Superior temporal gyrus (tissue), 1 donor: ENCODE data around the gene MSI2.
A peak's percentile ranks its signal among the peaks of the same experiment; 100 is the strongest.

Experiments used
- DNase-seq: peaks from one replicate; pipeline ENCODE4 v3.0.0-alpha.2; 2016; ENCODE audit errors: extremely low spot score

The MSI2 gene

DNA sequence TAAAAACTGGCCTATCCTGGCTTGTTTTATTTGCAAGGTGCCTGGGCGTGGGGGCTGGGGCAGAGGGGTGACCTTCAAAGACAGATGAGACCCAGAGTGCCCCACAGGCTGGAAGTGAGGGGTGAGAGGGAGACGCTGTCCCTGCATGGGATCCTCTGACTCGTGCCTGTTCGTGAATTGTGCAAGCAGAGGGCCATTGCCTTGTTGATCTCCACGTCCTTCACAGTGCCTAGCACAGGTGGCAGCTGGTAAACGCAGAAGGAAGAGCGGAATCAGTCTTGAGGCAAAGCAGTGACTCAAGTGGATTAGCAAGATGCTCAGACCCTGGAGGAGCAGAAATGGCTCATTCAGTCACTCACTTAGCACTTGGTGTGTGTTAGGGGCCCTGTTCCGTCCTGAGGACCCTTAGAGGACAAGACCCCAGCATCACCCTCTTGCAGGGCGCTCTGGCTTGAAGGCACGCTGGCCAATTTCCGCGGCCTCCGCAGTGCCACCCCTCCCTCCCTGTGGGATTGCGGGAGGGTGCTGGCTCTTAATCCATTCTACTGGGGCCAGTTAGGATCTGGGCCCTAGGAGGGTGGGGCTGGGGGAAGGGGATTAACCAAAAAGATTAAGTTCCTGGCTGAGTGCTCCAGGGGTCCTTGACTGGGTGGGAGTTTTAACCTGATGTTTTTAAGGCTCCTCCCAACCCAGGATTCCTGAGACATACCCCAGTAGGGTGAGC lies 337.6 kb downstream of the MSI2 start:
- no peak for DNase-seq

DNA sequence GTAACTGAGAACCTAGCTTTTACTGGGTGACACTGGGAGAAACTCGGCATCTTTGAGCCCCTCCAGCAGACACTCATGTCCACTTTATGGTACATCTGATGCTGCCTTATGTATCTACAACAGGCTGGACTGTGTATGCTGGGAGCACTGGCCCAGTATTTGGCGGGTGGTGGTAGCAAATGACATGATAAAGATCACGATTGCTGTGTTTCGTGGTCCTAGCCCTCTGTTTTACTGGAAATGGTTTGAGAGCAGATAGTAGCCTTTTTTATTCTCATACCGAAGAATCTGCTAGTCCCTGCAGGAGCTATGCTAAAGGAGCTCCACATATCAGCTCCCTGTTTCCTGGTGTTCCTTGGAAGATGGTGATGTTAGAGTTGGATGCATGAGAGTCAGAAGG lies 338.4 kb downstream of the MSI2 start:
- DNase-seq = no peak

DNA sequence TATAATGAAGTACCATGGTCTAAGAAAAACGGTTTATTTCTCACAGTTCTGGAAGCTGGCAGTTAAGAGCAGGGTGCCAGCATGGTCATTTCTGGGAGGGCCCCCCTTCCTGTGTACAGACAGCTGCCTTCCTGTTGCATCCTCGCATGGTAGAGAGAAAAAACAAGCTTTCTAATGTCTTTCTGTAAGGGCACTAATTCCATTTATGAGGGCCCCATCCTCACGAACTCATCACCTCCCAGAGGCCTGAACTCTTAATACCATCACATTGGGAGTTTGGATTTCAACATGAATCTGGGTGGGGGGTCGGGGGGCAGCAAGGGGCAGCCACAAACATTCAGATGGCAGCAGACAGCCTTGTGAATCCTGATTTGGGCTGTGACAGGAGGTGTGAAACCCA lies 339.1 kb downstream of the MSI2 start:
- DNase-seq = no peak

DNA sequence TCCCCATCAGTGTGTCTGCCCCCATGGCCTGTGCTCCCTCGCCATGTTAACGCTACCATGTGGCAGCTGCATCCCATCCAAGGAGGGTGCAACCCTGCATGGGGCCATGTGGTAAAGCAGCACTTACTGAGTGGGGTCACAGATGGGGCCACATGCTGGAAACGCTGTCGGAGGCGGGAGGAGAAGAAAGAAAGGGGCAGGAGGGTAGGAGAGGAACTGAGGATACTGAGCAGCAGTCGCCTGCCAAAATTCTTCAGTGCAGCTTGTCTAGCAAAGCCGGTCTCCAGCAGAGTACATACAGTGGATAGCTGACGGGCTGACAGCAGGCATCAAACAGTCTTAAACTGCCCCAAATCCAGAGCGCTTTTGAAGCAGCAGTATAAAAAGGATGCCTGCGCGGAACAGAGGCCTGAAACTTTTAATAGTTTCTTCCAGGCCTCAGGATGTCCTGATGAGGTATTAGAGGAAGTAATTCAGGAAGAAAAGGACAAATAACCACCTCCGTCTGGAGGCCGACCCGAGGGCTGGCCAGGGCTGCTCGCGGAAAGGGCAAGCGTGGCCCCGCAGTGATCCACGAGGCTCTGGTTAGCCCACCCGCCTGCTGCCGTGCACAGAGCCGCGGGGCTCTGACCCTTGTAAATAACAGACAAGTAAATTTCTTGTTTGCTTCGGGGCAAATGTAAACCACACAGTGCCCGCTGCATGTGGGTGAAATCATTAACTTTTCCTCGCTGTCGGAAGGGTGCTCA lies 339.8 kb downstream of the MSI2 start:
- no peak for DNase-seq

DNA sequence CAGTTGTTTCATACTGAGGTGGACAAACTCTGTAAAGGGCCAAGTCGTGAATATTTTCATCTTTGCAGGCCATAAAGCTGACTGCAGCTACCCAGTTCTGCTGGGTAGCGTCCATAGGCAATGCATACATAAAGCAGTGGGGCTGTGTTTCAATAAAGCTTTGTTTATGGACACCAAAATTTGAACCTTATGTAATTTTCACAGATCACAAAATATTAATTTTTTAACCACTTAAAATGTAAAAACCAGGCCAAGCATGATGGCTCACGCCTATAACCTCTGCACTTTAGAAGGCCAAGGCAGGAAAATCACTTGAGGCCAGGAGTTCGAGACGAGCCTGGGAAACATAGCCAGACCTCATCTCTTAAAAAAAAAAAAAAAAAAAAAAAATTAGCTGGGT lies 340.8 kb downstream of the MSI2 start:
- no peak for DNase-seq

DNA sequence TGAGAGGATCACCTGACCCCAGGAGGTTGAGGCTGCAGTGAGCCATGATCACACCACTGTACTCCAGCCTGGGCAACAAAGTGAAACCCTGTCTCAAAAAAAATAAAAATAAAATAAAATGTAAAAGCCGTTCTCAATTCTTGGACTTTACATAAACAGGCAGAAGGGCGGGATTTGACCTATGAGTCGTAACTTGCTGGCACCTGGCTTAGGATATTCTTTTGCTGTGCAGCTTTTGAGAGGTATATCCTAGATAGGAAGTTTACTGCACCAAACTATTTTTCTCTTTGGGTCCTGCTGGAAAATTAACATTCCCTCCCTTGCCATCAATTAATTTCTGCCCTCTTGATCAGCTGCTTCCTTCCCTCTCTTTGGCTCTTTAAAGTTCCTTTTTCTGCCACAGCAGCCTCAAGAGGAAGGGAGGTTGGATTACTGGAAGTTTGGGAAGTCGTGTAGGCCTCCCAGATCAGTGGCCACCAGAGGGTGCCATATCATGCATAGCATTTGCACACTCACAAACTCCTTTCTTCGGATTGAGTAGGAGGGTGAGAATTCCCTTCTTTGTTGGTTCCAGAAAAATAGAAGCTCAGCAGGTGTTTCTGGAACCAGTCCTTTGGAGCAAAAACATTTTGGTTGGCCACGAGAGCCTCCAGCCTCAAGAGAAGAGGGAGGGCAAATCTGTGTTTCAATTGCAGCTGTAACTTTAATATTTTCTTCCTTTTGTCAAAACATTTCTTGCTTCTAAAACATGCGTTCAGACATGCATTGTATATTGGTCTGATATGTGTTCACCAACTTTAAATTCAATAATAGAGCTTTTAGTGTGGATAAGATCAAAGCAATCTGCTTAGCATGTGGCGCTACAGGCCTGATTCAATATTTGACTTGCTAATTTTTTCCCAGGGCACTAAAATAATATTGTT lies 341.5 kb downstream of the MSI2 start:
- DNase-seq = peak; percentile 93

DNA sequence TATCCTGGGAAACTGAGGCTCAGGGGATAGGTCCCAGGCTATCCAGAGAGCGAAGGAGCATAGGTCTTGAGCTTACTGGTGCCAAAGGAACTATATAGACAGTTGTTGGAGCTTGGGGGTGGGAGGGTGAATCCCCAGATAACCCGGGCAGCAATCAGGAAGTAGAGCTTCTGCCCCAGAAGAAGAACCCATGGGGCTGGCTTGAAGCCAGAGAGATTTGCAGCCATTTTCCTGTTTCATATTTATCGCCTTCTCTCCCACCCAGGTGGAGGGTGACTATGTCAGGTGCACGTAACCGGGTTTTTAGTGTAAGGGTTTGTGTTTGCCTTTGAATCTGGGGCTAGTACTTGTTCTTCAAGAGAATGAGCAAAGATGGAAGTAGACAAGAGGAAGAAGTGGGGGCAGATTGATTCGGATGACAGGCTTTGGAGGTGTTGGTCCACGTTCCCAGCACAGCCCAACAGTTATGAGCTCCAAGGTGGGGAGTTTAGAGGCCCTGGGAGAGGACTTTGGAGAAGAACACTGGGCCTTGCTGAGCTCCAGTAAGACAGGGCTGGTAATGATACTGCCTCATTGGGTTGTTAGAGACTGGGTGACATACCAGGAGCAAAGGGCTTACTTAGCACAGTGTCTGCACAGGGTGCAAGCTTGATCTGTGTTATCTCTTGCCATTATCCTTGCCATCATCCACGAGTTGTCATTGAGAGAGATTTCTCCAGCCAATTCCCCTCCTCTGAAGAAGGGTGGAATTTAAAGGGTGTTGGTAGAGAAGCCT lies 343.1 kb downstream of the MSI2 start:
- no peak for DNase-seq

DNA sequence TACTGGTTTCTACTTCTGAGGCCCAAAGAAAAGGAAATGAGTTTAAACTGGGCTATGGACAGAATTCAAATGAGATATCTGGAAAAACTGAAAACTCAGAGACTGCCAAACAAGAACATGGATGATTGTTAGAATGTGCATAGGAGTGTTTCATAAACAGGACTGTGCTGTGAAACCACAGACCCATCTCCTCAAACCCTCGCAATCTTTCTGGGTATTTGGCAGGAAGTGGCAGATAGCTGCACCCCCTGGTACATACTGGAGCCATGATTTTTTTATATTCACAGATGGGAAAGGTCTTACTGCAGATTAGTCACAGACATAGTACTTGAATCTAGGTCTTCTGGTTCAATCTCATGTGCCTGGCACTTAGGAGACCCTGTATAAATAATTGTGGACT lies 343.8 kb downstream of the MSI2 start:
- no peak for DNase-seq

DNA sequence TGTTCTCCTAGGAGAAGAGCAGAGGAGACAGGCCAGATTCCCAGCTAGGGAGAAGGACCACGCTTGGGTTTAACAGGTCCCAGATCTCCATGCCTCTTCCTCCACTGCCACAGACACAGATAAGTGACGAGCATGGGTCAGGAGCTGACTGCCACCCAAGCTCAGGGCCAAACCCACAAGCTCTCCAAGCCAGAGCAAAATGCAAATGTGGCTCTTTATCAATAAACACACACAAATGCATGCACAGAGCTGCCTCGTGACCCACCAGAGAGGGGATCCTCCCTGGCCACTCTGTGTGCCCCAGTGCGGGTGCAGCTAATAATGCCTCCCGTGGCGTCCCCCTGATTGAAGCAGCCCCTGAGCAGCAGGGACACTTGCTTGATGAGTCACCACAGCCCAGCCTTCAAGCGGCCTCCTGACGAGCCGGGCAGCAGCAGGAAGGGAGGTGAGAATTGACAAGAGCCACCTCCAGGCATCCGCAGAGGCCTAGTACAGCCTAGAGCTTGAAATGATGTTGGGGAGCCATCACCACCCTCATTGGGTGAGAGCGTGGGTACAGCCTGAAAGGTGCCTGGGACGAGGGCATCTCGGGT lies 344.9 kb downstream of the MSI2 start:
- DNase-seq = no peak

DNA sequence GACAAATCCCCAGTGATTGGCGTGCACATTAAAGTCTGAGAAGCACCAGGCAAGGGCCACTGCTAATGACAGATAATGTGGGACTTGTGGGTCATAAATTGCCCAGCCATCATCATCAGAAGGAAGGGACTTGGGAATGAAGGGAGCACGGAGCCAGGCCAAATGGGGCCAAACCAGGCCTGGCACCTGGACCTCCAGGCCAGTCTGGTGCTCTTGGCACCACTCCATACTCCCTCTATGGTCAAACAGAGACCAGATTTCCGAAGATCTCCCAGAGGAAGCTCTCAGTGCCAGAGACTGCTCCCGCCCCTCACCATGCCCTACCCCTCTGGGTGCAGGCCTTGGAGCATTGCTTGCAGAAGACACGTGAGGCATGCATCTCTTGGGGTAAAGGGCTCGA lies 346.6 kb downstream of the MSI2 start:
- DNase-seq = no peak

DNA sequence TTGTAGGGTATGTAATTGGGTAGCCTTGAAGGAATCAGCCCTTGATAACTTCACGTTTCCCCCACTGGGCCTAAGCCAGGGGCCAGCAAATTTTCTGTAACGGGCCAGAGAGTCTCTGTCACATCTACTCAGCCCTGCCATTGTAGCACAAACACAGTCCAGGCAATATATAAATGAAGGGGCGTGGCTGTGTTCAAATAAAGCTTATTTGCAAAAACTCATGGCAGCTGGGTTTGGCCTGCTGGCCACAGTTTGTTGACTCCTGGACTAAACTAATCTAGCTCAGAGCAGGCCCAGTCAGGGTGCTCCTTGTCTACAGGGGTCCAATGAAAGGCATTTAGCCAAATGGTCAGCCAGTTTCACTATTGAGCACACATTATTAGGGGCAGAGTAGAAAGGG lies 347.2 kb downstream of the MSI2 start:
- DNase-seq = no peak

DNA sequence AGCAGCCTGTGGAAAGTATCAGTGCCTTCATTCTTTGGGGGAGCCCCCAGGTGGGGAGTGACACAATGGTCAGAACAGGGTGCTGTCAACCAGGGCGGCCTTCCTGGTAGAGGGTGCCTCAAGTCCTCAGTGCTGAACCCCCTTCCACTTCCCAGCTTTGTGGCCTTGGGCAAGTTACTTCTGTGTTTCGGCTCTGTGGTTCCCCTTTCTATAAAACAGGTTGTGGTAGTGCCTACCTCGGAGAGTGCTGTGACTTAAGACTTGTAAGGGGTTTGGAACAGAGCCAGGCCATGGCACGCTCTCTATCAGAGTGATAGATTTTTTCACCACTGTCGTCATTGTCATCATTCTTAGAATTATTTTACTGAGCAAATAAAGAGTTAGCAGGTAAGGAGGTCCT lies 347.7 kb downstream of the MSI2 start:
- DNase-seq = no peak

DNA sequence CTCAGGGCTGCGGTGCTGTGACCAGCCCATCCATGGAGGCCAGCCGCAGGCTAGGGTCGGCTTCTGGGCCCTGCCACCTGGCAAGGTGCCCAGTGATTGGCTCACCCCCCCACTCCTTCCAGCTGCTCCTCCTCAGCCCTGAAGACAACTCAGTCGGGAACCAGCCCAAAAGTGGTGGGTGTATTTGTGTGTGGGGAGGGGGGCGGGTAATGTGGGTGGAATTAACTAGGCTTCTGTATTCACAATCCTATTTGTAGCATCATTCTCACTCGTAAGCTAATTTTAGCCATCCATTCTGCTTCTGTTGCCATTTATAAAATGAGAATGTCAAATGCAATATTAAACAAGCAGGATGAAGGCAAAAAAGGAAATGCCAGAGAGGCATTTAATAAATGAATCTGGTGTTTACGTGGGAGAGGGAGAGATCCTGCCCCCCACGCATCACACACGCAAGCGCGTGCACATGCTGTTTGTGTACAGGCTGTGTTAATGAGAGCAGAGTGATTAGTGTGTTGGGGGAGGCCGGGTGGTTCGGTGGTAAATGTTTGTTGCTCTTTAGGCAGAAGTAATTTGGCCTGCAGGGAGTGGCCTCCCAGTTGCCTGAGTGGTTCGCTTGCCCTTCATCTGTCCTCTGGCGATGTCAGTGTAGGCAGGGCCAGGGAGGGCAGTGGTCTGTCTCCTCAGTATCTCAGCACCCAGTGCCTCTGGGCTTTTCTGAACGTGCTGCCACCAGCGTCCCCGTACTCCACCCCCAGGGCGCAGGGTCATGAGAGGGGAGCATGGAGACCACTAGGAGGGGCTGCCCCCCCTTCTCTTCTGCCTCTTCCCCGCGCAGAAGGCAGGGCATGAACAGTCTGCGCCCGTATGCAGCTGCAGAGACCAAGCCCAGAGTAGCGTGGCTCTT lies 348.7 kb downstream of the MSI2 start:
- peak; percentile 44 for DNase-seq

DNA sequence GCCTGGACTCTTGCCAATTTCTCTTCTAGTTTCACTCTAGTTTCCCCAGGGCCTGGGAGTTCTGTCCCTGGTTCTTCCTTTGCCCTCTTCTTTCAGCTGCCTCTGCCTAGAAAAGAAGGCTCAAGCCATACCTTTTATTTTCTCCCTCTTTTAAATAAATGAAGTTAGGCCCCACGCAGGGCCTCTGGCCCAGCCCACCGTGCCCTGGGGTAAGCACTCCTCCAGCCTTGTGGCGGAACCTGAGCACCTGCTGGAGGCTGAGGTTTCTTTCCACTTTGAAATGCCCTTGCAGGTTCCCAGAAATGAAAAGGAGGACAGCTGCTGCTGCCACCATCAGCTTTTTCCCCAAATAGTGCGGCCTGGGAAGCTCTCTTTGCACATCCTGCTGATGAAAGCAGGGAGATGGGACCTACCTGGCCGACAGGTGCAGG lies 349.4 kb downstream of the MSI2 start:
- DNase-seq = peak; percentile 82

DNA sequence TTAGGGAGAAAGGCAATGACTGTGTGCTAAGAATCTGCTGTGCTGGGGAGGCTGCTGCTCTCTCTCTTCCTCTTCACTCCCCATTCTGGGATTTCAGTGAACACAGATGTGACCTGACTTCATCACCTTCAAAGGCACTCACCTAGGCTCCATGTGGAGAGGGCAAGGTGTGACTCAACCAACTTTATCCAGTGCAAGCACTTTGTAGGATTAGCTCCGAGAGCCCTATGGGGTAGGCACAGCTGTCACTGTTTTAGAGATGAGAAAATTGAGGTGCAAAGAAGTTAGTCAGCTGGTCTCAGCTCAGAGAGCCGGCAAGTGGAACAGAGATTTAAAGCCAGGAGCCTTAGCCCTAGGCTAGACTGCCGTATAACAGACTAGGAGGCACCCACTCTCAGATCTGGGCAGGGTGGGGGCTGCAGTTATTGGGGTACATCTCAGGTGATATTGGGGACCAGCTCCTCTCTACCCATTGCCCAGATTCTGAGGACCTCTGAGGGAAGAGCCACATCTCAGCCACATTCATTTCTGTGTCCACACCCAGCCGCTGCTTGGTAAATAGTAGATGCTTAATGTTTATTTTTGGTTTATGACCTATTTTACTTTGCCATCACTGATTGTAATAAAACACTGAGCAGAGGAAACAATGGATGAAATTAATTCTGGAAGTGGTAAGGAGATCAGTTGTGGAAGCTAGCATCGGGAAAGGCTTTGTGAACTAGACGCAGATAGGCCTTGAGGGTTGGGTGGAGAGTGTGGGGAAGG lies 350.0 kb downstream of the MSI2 start:
- no peak for DNase-seq

DNA sequence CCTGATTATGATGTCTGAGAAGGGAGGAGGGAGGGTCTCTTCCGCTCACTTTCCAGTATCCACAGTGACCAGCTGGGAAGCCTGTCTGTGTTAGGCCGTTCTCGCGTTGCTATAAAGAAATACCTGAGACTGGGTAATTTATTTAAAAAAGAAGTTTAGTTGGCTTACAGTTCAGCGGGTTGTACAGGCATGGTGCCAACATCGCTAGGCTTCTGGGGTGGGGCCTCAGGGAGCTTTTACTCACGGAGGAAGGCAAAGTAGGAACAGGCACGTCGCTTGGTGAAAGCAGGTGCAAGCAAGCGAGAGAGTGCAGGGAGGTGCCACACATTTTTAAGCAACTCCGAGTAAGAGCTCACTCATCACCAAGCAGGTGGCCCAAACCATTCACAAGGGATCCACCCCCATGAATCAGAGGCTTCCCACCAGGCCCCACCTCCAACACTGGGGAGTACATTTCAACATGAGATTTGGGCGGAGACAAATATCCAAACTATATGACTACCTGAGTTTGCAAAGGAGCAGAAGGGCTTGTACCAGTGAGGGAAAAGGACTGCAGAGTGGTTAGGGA lies 351.3 kb downstream of the MSI2 start:
- no peak for DNase-seq

DNA sequence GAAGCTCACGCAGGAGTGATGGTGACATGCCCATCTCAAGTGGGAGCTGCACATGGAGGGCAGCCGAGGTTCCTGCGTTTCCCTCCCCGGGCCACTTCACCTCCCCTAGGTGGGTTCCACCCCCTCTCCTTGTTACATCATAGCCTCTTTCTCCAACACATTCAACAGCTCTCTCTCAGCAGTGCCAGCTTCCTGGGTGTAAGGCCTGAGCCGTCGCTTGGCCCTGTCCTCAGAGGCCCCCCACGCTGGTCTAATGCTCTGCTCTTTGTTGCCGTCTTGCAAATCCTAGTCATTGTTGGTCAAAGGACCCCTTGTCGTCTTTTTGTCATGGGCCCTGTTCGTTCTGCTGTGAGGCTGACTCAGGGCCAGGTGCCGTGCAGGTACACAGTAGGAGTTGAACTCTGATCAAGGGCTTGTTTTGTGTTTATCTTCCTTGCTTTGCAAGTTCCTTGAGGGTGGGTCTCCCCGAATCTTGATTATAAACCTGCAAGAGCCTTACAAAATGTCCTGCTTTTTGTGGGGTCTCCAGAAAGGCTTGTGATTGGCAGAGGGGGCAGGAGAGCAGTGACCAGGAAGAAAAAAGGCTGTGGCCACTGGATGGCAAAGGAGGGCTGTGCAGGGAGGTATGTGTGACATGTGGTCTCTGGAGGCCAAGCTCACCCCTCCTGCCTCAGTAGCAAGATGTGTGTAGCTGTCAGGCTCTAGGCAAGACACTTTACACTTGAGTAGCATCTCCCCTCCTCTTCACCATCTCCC lies 352.2 kb downstream of the MSI2 start:
- DNase-seq = no peak

DNA sequence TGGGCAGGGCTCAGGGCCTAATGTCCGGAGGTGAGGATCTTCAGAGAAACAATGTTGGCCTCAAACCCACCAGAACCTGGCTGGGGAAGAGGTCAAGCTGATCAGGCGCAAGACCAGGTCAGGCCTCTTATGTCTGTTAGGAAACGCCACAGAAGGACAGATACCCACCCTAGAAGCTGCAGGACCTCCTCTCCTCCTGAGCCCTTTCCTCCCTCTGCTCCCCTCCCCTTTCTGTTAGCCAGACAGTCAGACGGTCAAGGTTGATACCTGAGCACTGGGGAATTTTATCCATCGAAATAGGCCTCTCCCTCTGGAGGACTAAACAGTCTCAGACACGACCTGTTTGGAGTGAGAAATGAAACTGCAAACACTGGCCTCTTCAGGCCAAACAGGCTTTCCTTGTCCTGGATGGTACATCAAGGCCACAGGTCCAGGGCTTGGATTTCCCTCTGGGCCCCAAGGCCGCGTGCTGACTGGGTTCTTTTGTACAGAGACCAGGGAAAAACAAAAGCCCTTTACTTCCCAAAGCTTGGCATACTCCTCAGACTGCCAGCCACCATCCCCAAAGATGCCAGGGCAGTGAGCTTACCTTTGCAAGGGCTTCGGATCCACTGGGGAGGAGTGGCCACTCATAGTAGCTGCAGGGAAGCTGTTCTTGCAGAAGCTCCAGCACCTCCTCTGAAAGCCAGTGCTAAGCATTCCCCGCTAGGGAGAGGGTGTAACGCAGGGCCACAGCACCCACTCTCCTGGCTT lies 353.0 kb downstream of the MSI2 start:
- DNase-seq = no peak
